GM12865 (cell line): ENCODE results near the gene CTBP1.

Experiments
- DNase-seq: peaks from one replicate; pipeline ENCODE4 v3.0.0; 2010; ENCODE audit warnings: low read depth
- H3K4me3 ChIP-seq: 2 replicates; pipeline ENCODE4 v1.5.1; 2011; ENCODE audit warnings: mild to moderate bottlenecking, low read depth, low read length, control low read depth
- CTCF ChIP-seq: IDR thresholded peaks from 2 replicates; pipeline ENCODE4 v1.5.1; 2011; ENCODE audit warnings: low read length, control low read depth, low read depth, inconsistent platforms; ENCODE audit not compliant: insufficient read depth; ENCODE audit errors: missing control alignments

The CTBP1 gene

GRCh38 chr4:1207603-1208265 lies 41.2 kb downstream of the CTBP1 start:
- TF ChIP-seq CTCF = no peak
- no peak overlapping the region for H3K4me3 ChIP-seq
- DNase-seq = no peak

GRCh38 chr4:1207157-1207470 lies 41.8 kb downstream of the CTBP1 start:
- H3K4me3 ChIP-seq = no peak overlapping the region
- DNase-seq = no peak
- no peak for TF ChIP-seq CTCF

GRCh38 chr4:1206299-1207156 lies 42.4 kb downstream of the CTBP1 start:
- DNase-seq = no peak
- H3K4me3 ChIP-seq = no peak overlapping the region
- TF ChIP-seq CTCF = no peak

- no peak for TF ChIP-seq CTCF
- no peak overlapping the region for H3K4me3 ChIP-seq
- no peak for DNase-seq
Measured at GRCh38 chr4:1205586-1206298, 43.2 kb downstream of the CTBP1 start.

- DNase-seq = no peak
- H3K4me3 ChIP-seq = no peak overlapping the region
- TF ChIP-seq CTCF = no peak
Measured at GRCh38 chr4:1204828-1205585, 43.9 kb downstream of the CTBP1 start.

- no peak overlapping the region for H3K4me3 ChIP-seq
- no peak for DNase-seq
- no peak for TF ChIP-seq CTCF
Measured at GRCh38 chr4:1204286-1204827, 44.6 kb downstream of the CTBP1 start.
